ENCODE results near the gene KMT5B. TPM values are rescaled to one million over a fixed set of nuclear protein-coding genes. Genes with fewer than 3 reads are reported as not detected.

KMT5B gene
- total RNA-seq, 1 experiment from 2014 or later, result 45.7 TPM

GRCh38 chr11:68166969-68167368 lies 46.1 kb downstream of the KMT5B start:
- no TSS peak for BruUV-seq (replicated peaks)
- Histone ChIP-seq H3K9me2 (ENCODE audit: insufficient read depth) (no peaks in the 10 kb centered on the region), H3F3A (ENCODE audit: insufficient read depth, low read depth) (peaks cover 9% of the 10 kb centered on the region; the same call in 1 of the 2 replicates), H4K20me1 (ENCODE audit: insufficient read depth) (no peaks in the 10 kb centered on the region), H3K79me2 (ENCODE audit: low read depth) (no peaks in the 10 kb centered on the region), H3K4me3 (no peak overlapping the region), H3K4me1 (replicated peaks; ENCODE audit: insufficient read depth) (peaks cover 11% of the 10 kb centered on the region; the same call in 1 of the 2 replicates), H3K27ac (no peak overlapping the region), H3K9me3 (ENCODE audit: insufficient read depth, low read depth) (no peaks in the 10 kb centered on the region), H2AFZ (no peak overlapping the region), H3K27me3 (ENCODE audit: insufficient read depth, low read depth) (no peaks in the 10 kb centered on the region), H3K36me3 (ENCODE audit: low read depth) (peaks cover 33% of the 10 kb centered on the region), H3K4me2 (no peak overlapping the region)
- ChIA-PET CTCF (no interaction called here), POLR2A (ENCODE audit: unreplicated experiment) (no interaction called here)
- no peak for TF ChIP-seq EZH2 (IDR thresholded peaks at IDR 0.05; ENCODE audit: low read depth)
- TF ChIP-seq CTCF (conservative IDR thresholded peaks at IDR 0.05), result no peak
- DNase-seq, result no peak
- intact Hi-C loops (cut with micrococcal nuclease; ENCODE audit: unreplicated experiment), result no loop called here

- Histone ChIP-seq H2AFZ (no peak overlapping the region), H3K4me1 (replicated peaks; ENCODE audit: insufficient read depth) (peaks cover 14% of the 10 kb centered on the region), H3K4me3 (no peak overlapping the region), H3K27ac (no peak overlapping the region), H3K79me2 (ENCODE audit: low read depth) (no peaks in the 10 kb centered on the region), H3K9me2 (ENCODE audit: insufficient read depth) (no peaks in the 10 kb centered on the region), H3K4me2 (no peak overlapping the region), H4K20me1 (ENCODE audit: insufficient read depth) (no peaks in the 10 kb centered on the region), H3K9me3 (ENCODE audit: insufficient read depth, low read depth) (no peaks in the 10 kb centered on the region), H3K36me3 (ENCODE audit: low read depth) (peaks cover 31% of the 10 kb centered on the region), H3F3A (ENCODE audit: insufficient read depth, low read depth) (peaks cover 14% of the 10 kb centered on the region; the same call in 1 of the 2 replicates), H3K27me3 (ENCODE audit: insufficient read depth, low read depth) (no peaks in the 10 kb centered on the region)
- intact Hi-C loops (cut with micrococcal nuclease; ENCODE audit: unreplicated experiment), result no loop called here
- no TSS peak for BruUV-seq (replicated peaks)
- DNase-seq, result no peak
- TF ChIP-seq EZH2 (IDR thresholded peaks at IDR 0.05; ENCODE audit: low read depth), result no peak
- TF ChIP-seq CTCF (conservative IDR thresholded peaks at IDR 0.05), result no peak
- ChIA-PET POLR2A (ENCODE audit: unreplicated experiment) (no interaction called here), CTCF (no interaction called here)
Measured at GRCh38 chr11:68165601-68166000, 47.5 kb downstream of the KMT5B start.

GRCh38 chr11:68164437-68164836 lies 48.7 kb downstream of the KMT5B start:
- Histone ChIP-seq H3K9me2 (ENCODE audit: insufficient read depth) (no peaks in the 10 kb centered on the region), H3K4me1 (replicated peaks; ENCODE audit: insufficient read depth) (peaks cover 25% of the 10 kb centered on the region), H3F3A (ENCODE audit: insufficient read depth, low read depth) (peaks cover 24% of the 10 kb centered on the region; the same call in 1 of the 2 replicates), H3K36me3 (ENCODE audit: low read depth) (peaks cover 19% of the 10 kb centered on the region), H3K4me3 (no peak overlapping the region), H3K9me3 (ENCODE audit: insufficient read depth, low read depth) (no peaks in the 10 kb centered on the region), H3K79me2 (ENCODE audit: low read depth) (no peaks in the 10 kb centered on the region), H2AFZ (no peak overlapping the region), H4K20me1 (ENCODE audit: insufficient read depth) (no peaks in the 10 kb centered on the region), H3K4me2 (no peak overlapping the region), H3K27me3 (ENCODE audit: insufficient read depth, low read depth) (no peaks in the 10 kb centered on the region), H3K27ac (no peak overlapping the region)
- peak in 1 of 2 experiments; percentile 47 for DNase-seq
- TF ChIP-seq CTCF (conservative IDR thresholded peaks at IDR 0.05) (no peak), EZH2 (IDR thresholded peaks at IDR 0.05; ENCODE audit: low read depth) (no peak)
- ChIA-PET CTCF (interaction anchor here (0.5 kb wide), 1 partner anchor 63 kb away, joined by 3 read pairs; no protein-coding TSS in a partner anchor), POLR2A (ENCODE audit: unreplicated experiment) (interaction anchor here (0.5 to 0.7 kb wide), 3 partner anchors 44 to 567 kb away, joined by 3 to 6 read pairs (median 3); no protein-coding TSS in a partner anchor)
- BruUV-seq (replicated peaks), result no TSS peak
- intact Hi-C loops (cut with micrococcal nuclease; ENCODE audit: unreplicated experiment), result no loop called here

All from PC-9 (cell line).